ENCODE measurements around the gene SEMA5B. TPM values are rescaled to one million over a fixed set of nuclear protein-coding genes. Genes with fewer than 3 reads are reported as not detected.
A peak's percentile ranks its signal among the peaks of the same experiment; 100 is the strongest.

The SEMA5B gene
- total RNA-seq, 1 experiment from 2014 or later = 1.0 TPM

DNA sequence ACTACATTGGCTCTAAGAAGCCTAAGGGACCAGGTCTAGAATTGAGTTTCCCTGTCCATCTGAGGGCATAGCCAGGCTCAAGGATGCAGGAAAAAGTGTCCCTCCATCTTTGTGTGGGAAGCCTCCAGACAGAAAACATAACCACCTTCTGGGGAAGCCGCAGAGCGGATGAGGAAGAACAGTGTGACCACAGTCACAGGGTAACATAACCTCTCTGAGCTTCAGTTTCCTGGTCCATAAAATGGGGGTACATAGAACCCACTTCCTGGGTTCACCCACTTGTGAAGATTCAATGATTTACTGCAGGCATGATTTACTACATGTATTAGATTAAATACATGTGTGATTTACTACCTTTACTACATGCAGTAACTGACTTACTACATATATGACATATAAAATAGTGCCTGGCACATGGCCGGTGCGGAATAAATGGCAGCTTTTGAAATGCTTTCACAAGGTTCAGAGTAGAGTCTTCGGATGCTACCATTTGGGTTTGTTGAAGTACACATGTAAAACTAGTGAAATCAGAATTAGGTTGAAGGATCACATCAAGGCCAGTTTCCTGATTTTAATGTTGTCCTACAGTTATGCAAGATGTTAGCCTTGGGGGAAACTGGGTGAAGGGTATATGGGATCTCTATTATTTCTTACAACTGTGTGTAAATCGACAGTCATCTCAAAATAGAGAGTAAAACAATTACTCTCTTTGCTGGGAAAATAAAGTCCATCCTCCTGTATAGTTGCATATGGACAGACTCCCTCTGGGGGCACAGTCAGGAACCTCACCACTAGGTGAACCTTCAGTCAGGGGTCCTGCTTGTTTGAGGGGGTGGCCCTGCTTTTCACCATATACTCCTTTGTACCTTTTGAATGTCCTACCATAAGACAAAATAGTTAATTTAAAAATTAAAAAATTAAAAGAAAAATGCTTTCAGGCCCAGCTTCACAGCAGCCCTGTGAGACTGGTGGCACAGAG is 86.0 kb downstream of the SEMA5B start:
- H3K4me1 Mint-ChIP-seq (ENCODE audit: low read depth, unreplicated experiment) = peaks cover 7% of the 10 kb centered on the region
- BruUV-seq (replicated peaks) = no TSS peak
- ChIA-PET CTCF (no interaction called here), POLR2A (no interaction called here)
- peaks cover 5% of the 10 kb centered on the region for H3K36me3 Mint-ChIP-seq (ENCODE audit: insufficient read depth, unreplicated experiment)
- H3K9me3 ChIP-seq = no peaks in the 10 kb centered on the region
- H3K27me3 Mint-ChIP-seq (ENCODE audit: insufficient read depth, unreplicated experiment) = no peaks in the 10 kb centered on the region
- TF ChIP-seq CTCF (IDR thresholded peaks at IDR 0.05; ENCODE audit: insufficient read depth in 1 of 2, low read depth in 1 of 2, low read length in 1 of 2, severe bottlenecking in 1 of 2, unreplicated experiment in 1 of 2) = peak; percentile 17 to 55
- no peak for DNase-seq
- no peaks in the 10 kb centered on the region for H3K9me3 Mint-ChIP-seq (ENCODE audit: unreplicated experiment)
- H3K27me3 ChIP-seq (replicated peaks; ENCODE audit: control insufficient read depth, insufficient read depth, low read length) = no peaks in the 10 kb centered on the region
- no peaks in the 10 kb centered on the region for H3K36me3 ChIP-seq (ENCODE audit: control insufficient read depth, insufficient read depth, low read length)
- no peaks in the 10 kb centered on the region; the same call in 1 of the 2 replicates for H3K4me1 ChIP-seq
- no peak overlapping the region for H3K4me3 Mint-ChIP-seq (ENCODE audit: unreplicated experiment)
- H3K4me3 ChIP-seq (ENCODE audit: low read depth, low read length) = no peak overlapping the region
- intact Hi-C loops (cut with micrococcal nuclease; ENCODE audit: unreplicated experiment) = loop anchor here (2.0 to 10.0 kb wide), 4 partner anchors 41 to 317 kb away; no protein-coding TSS in a partner anchor
- H3K27ac Mint-ChIP-seq (ENCODE audit: unreplicated experiment) = no peak overlapping the region

DNA sequence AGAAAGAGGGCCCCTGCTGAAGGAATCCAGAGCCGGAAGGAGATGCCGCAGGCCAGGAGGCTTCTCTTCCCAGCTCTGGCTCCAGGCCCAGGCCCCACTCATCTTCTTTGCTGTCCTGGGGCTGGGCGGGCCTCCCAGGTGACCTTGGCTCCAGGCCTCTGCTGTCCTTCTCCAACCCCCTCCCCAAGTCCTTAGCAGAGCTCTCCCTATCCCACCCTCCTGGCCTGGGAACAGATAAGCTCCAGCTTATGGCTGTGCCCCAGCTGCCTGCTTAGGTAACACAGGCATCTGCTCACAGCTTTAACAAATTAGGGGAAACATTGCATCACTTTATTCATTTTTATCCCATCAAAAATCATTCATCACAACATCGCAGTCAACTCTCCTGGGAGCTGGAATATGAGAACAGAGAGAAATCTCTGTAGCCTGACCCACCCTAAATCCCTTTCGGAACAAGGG is 86.9 kb downstream of the SEMA5B start:
- peaks cover 7% of the 10 kb centered on the region for H3K4me1 Mint-ChIP-seq (ENCODE audit: low read depth, unreplicated experiment)
- DNase-seq = no peak
- H3K27me3 Mint-ChIP-seq (ENCODE audit: insufficient read depth, unreplicated experiment) = no peaks in the 10 kb centered on the region
- Histone ChIP-seq H3K9me3 (no peaks in the 10 kb centered on the region), H3K4me3 (ENCODE audit: low read depth, low read length) (no peak overlapping the region), H3K36me3 (ENCODE audit: control insufficient read depth, insufficient read depth, low read length) (no peaks in the 10 kb centered on the region), H3K4me1 (no peaks in the 10 kb centered on the region; the same call in 1 of the 2 replicates), H3K27me3 (replicated peaks; ENCODE audit: control insufficient read depth, insufficient read depth, low read length) (no peaks in the 10 kb centered on the region)
- intact Hi-C loops (cut with micrococcal nuclease; ENCODE audit: unreplicated experiment) = loop anchor here (10.0 kb wide), 1 partner anchor 86 kb away; no protein-coding TSS in a partner anchor
- no peaks in the 10 kb centered on the region for H3K9me3 Mint-ChIP-seq (ENCODE audit: unreplicated experiment)
- POLR2A ChIA-PET = no interaction called here
- no peak overlapping the region for H3K27ac Mint-ChIP-seq (ENCODE audit: unreplicated experiment)
- no TSS peak for BruUV-seq (replicated peaks)
- no peak overlapping the region for H3K4me3 Mint-ChIP-seq (ENCODE audit: unreplicated experiment)
- peaks cover 5% of the 10 kb centered on the region for H3K36me3 Mint-ChIP-seq (ENCODE audit: insufficient read depth, unreplicated experiment)
- CTCF ChIA-PET = interaction anchor here (0.7 kb wide), 1 partner anchor 186 kb away, joined by 3 read pairs; no protein-coding TSS in a partner anchor
- TF ChIP-seq CTCF (IDR thresholded peaks at IDR 0.05; ENCODE audit: insufficient read depth in 1 of 2, low read depth in 1 of 2, low read length in 1 of 2, severe bottlenecking in 1 of 2, unreplicated experiment in 1 of 2) = no peak

DNA sequence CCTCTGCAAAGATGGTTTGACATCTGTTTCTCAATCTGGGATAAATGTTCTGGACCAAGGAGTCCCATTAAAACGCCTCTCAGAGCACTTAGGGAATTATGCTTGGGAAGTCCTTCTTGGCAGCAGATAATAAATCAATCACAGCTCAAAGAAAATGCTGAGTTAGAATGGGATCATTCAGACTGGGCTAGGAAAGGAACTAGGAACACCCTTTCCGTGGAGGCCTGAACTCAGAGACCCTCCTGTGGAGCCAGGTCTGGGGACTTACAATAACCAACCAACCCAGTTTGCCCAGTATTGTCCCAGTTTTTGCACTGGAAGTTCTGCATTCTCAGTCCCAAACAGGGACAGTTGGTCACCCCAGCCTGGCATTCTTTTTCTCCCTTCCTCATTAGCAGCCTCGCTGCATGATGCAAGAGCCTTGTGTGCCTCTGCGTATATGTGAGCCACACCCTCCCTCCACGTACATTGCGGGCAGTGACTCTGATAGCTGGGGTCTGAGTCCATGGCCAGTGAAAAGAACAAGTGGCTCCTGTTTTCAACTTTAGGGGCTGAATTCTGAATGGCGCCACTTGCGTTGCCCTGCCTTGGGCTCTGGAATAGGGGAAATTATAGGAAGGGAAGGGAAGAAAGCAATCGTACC is 88.7 kb downstream of the SEMA5B start:
- Mint-ChIP-seq H3K9me3 (ENCODE audit: unreplicated experiment) (no peaks in the 10 kb centered on the region), H3K27me3 (ENCODE audit: insufficient read depth, unreplicated experiment) (no peaks in the 10 kb centered on the region), H3K4me3 (ENCODE audit: unreplicated experiment) (no peak overlapping the region), H3K36me3 (ENCODE audit: insufficient read depth, unreplicated experiment) (peaks cover 5% of the 10 kb centered on the region), H3K4me1 (ENCODE audit: low read depth, unreplicated experiment) (peaks cover 7% of the 10 kb centered on the region), H3K27ac (ENCODE audit: unreplicated experiment) (no peak overlapping the region)
- no peak overlapping the region for H3K4me3 ChIP-seq (ENCODE audit: low read depth, low read length)
- no peaks in the 10 kb centered on the region for H3K27me3 ChIP-seq (replicated peaks; ENCODE audit: control insufficient read depth, insufficient read depth, low read length)
- no peaks in the 10 kb centered on the region for H3K36me3 ChIP-seq (ENCODE audit: control insufficient read depth, insufficient read depth, low read length)
- BruUV-seq (replicated peaks) = no TSS peak
- ChIA-PET CTCF (no interaction called here), POLR2A (no interaction called here)
- no peak for DNase-seq
- H3K4me1 ChIP-seq = no peaks in the 10 kb centered on the region; the same call in 1 of the 2 replicates
- H3K9me3 ChIP-seq = no peaks in the 10 kb centered on the region
- TF ChIP-seq CTCF (IDR thresholded peaks at IDR 0.05; ENCODE audit: insufficient read depth in 1 of 2, low read depth in 1 of 2, low read length in 1 of 2, severe bottlenecking in 1 of 2, unreplicated experiment in 1 of 2) = no peak
- intact Hi-C loops (cut with micrococcal nuclease; ENCODE audit: unreplicated experiment) = no loop called here

All from Caco-2 (cell line).